Adrenal gland (tissue), 5 donors: ENCODE data around the gene MYO5A.

Source experiments
- CTCF ChIP-seq, 6 experiments: fragments of 450-650 bp in 4 of 6; fragments of 200-600 bp in 2 of 6; sonication (generic) in 1 of 6; IDR thresholded peaks; 1 replicate in 5 of 6; 2 replicates in 1 of 6; pipeline versions ENCODE4 v1.5.1 to v1.8.0; 2016 to 2021; ENCODE audit warnings: antibody characterized with exemption in 6 of 6, mild to moderate bottlenecking in 2 of 6, moderate library complexity in 1 of 6
- POLR2A ChIP-seq, 2 donors: fragments of 450-650 bp; IDR thresholded peaks; one replicate each; pipeline ENCODE4 v1.6.1; 2017; ENCODE audit warnings: antibody characterized with exemption in 2 of 2, mild to moderate bottlenecking in 2 of 2, moderate library complexity in 1 of 2
- donor health status: DM: no; HTN: no; CAD: no.

- TF ChIP-seq CTCF (IDR thresholded peaks at IDR 0.05) (no peak), POLR2A (IDR thresholded peaks at IDR 0.05) (no peak)
Observed at GRCh38 chr15:52524223-52525136, 4.2 kb downstream of the MYO5A start.
